ENCODE results near the gene TRAF3IP1.

DNA sequence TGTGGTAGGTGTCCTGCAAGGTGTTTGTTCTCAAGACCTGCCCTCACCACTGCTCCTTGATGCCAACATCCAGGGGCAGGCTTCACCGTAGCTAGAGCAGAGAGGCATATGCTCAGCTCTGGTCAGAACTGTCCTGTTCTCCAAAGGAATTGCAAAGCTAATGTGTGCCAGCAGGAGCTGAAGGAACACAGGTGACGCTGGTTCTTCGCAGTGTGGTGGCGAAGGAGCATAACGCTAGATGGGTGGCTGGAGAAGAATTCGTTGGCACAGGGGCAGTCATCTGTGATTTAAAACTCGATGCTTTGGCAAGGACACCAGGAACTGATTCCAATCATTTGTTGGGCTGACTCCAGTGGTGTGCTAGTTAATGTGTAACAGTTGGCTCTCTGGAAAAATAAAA, 20.5 kb upstream of the TRAF3IP1 start:
- no peak for TF ChIP-seq POLR2AphosphoS5 (IDR thresholded peaks at IDR 0.05; ENCODE audit: low read depth, low read length)
- no peak for TF ChIP-seq SIN3A (IDR thresholded peaks at IDR 0.05; ENCODE audit: borderline replicate concordance, insufficient read depth, low read length)
- no peak for TF ChIP-seq TAF1 (IDR thresholded peaks at IDR 0.05; ENCODE audit: borderline replicate concordance, insufficient read depth, low read length)
- no peak for TF ChIP-seq FOXP2 (optimal IDR thresholded peaks at IDR 0.05; ENCODE audit: borderline replicate concordance, extremely low read depth, extremely low read length, insufficient read depth)

All from PFSK-1 (cell line).